Measurements from ENCODE around the gene FASN.

The FASN gene

GRCh38 chr17:82089723-82090548 lies 8.1 kb downstream of the FASN start:
- DNase-seq, result no peak

GRCh38 chr17:82088838-82089722 lies 9.0 kb downstream of the FASN start:
- no peak for DNase-seq

GRCh38 chr17:82087961-82088837 lies 9.8 kb downstream of the FASN start:
- DNase-seq, result no peak

GRCh38 chr17:82086941-82087906 lies 10.8 kb downstream of the FASN start:
- DNase-seq, result no peak

- no peak for DNase-seq
Observed at GRCh38 chr17:82085931-82086764, 11.9 kb downstream of the FASN start.

- no peak for DNase-seq
Observed at GRCh38 chr17:82085031-82085861, 12.8 kb downstream of the FASN start.

GRCh38 chr17:82084373-82085030 lies 13.5 kb downstream of the FASN start:
- DNase-seq, result no peak

GRCh38 chr17:82083533-82084359 lies 14.3 kb downstream of the FASN start:
- no peak for DNase-seq

GRCh38 chr17:82083009-82083408 lies 15.0 kb downstream of the FASN start:
- no peak for DNase-seq

- no peak for DNase-seq
Observed at GRCh38 chr17:82082456-82082855, 15.6 kb downstream of the FASN start.

GRCh38 chr17:82081966-82082365 lies 16.1 kb downstream of the FASN start:
- no peak for DNase-seq

GRCh38 chr17:82081546-82081945 lies 16.5 kb downstream of the FASN start:
- DNase-seq, result no peak

- no peak for DNase-seq
Observed at GRCh38 chr17:82080789-82081464, 17.1 kb downstream of the FASN start.

- no peak for DNase-seq
Observed at GRCh38 chr17:82080048-82080788, 17.8 kb downstream of the FASN start.

GRCh38 chr17:82079001-82079677 lies 18.9 kb downstream of the FASN start:
- no peak for DNase-seq
